PC-9 (cell line): ENCODE measurements around the gene ACSM2B.

Experiments used
- CTCF ChIP-seq: fragments of 200-600 bp; sonication (generic); conservative IDR thresholded peaks from 2 replicates; pipeline ENCODE4 v1.6.1; 2017; ENCODE audit warnings: mixed run types, antibody characterized with exemption, mild to moderate bottlenecking, moderate library complexity
- EZH2 ChIP-seq: fragments of 200-600 bp; sonication (generic); IDR thresholded peaks from 2 replicates; pipeline ENCODE4 v1.8.0; 2017; ENCODE audit warnings: antibody characterized with exemption, low read depth

DNA sequence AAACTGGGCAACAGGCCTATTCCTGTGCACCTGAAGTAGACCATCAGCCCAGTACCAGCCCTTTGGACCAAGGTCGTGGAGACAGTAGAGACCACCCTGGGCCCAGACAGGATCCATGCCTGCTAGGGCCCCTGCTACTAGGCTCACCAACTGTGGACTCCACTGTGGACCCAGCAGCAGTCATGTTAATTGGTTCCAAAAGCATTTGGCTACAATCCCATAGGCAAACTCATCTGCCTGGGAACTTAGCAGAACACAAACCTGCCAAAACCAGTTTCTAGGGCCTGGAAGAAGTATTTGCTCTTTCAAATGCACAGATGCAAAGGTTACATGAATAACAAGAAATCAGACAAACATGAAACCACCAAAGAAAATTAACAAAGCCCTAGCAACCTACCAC, 71.7 kb downstream of the ACSM2B start:
- no peak for TF ChIP-seq CTCF
- TF ChIP-seq EZH2 = no peak
